Prostate gland (tissue), 2 donors: ENCODE measurements around the gene QRICH2. TPM values are rescaled to one million over a fixed set of nuclear protein-coding genes. Genes with fewer than 3 reads are reported as not detected.

Experiments used
- DNase-seq: peaks from one replicate; pipeline ENCODE4 v3.0.0-alpha.2; 2019; ENCODE audit warnings: low spot score
- H3K27ac ChIP-seq, 2 donors: fragments of 200-600 bp; sonication (generic); 2 replicates each; pipeline ENCODE4 v1.5.1; 2017 to 2019
- H3K27me3 ChIP-seq: fragments of 200-600 bp; sonication (generic); replicated peaks from 2 replicates; pipeline ENCODE4 v1.5.1; 2019; ENCODE audit not compliant: insufficient read depth
- H3K36me3 ChIP-seq, 2 donors: fragments of 200-600 bp; sonication (generic); 1 replicate in 1 of 2; 2 replicates in 1 of 2; pipeline versions ENCODE4 v1.5.1 to v1.8.1; 2017 to 2019
- H3K4me1 ChIP-seq: fragments of 200-600 bp; sonication (generic); replicated peaks from 2 replicates; pipeline ENCODE4 v1.5.1; 2019
- H3K4me3 ChIP-seq, 2 donors: fragments of 200-600 bp; sonication (generic); 2 replicates each; pipeline ENCODE4 v1.5.1; 2017 to 2019
- H3K9me3 ChIP-seq: fragments of 200-600 bp; sonication (generic); 2 replicates; pipeline ENCODE4 v1.5.1; 2017
- CTCF ChIP-seq, 4 experiments: fragments of 200-600 bp in 2 of 4; fragments of 450-650 bp in 2 of 4; sonication (generic) in 2 of 4; IDR thresholded peaks; 1 replicate in 3 of 4; 2 replicates in 1 of 4; pipeline ENCODE4 v1.5.1; 2016 to 2019; ENCODE audit warnings: antibody characterized with exemption in 4 of 4, mild to moderate bottlenecking in 2 of 4, moderate library complexity in 2 of 4
- POLR2A ChIP-seq: fragments of 450-650 bp; IDR thresholded peaks from one replicate; pipeline ENCODE4 v1.6.1; 2016; ENCODE audit warnings: antibody characterized with exemption, mild to moderate bottlenecking
- POLR2AphosphoS5 ChIP-seq: sonication (generic); formaldehyde crosslinking; IDR thresholded peaks from one replicate; pipeline ENCODE4 v1.6.1; 2017; ENCODE audit warnings: antibody characterized with exemption
- WGBS: methylation state at CpG from one replicate; pipeline ENCODE4 v1.1.5; 2018; 5-methylcytosine and 5-hydroxymethylcytosine counted together
- intact Hi-C: fragments of 100-400 bp; cut with DNase I; formaldehyde crosslinking; loops from one replicate; pipeline ENCODE4 v1.14.2; 2022
- total RNA-seq, 2 donors: library from RNA; depleted of rRNA; stranded (reverse); fragments of >200 nt; gene quantifications; one replicate each; pipeline ENCODE4 v1.1.0, GENCODE V29; 2016

QRICH2 gene
- total RNA-seq, 2 donors from 2014 or later = 3.1 to 9.8 TPM

GRCh38 chr17:76354317-76354729 lies 46.2 kb upstream of the QRICH2 start:
- TF ChIP-seq CTCF (IDR thresholded peaks at IDR 0.05) (no peak), POLR2A (no peak), POLR2AphosphoS5 (no peak)
- H3K27me3 ChIP-seq = no peaks in the 10 kb centered on the region
- peak overlapping the region; percentile 76 to 96 for H3K4me3 ChIP-seq
- H3K4me1 ChIP-seq = no peaks in the 10 kb centered on the region
- no peaks in the 10 kb centered on the region for H3K9me3 ChIP-seq
- intact Hi-C loops = no loop called here
- H3K36me3 ChIP-seq = no peaks in the 10 kb centered on the region
- DNase-seq = no peak
- peak overlapping the region; percentile 81 to 89 for H3K27ac ChIP-seq
- WGBS = 1% methylated on average over 18 of the region's 18 CpGs

GRCh38 chr17:76353599-76354316 lies 45.7 kb upstream of the QRICH2 start, which contains the start of gene PRPSAP1:
TSS of gene PRPSAP1 (minus strand) at chr17:76353916. CDS start at chr17:76353703, 213 bp downstream.
- intact Hi-C loops = no loop called here
- peak; percentile 89 for DNase-seq
- Histone ChIP-seq H3K27ac (peak within 1 kb of the TSS; percentile 81 to 89), H3K36me3 (no peaks in the 10 kb centered on the region), H3K27me3 (no peaks in the 10 kb centered on the region), H3K9me3 (no peaks in the 10 kb centered on the region), H3K4me1 (no peaks in the 10 kb centered on the region), H3K4me3 (peak within 1 kb of the TSS; percentile 76 to 96)
- TF ChIP-seq POLR2A = peak; percentile 86
- peak; percentile 90 for TF ChIP-seq POLR2AphosphoS5
- peak in 3 of 4 experiments; percentile 47 to 54 (median 51) for TF ChIP-seq CTCF (IDR thresholded peaks at IDR 0.05)
- under 1% methylated on average over 66 of the region's 75 CpGs for WGBS

GRCh38 chr17:76353004-76353598 lies 45.0 kb upstream of the QRICH2 start:
- DNase-seq = peak; percentile 10
- intact Hi-C loops = no loop called here
- no peaks in the 10 kb centered on the region for H3K27me3 ChIP-seq
- WGBS = under 1% methylated on average over 28 of the region's 51 CpGs
- H3K4me3 ChIP-seq = peak overlapping the region; percentile 76 to 96
- H3K27ac ChIP-seq = peak overlapping the region; percentile 81 to 89
- H3K9me3 ChIP-seq = no peaks in the 10 kb centered on the region
- no peaks in the 10 kb centered on the region for H3K36me3 ChIP-seq
- no peak for TF ChIP-seq CTCF (IDR thresholded peaks at IDR 0.05)
- TF ChIP-seq POLR2A = no peak
- TF ChIP-seq POLR2AphosphoS5 = no peak
- H3K4me1 ChIP-seq = no peaks in the 10 kb centered on the region

GRCh38 chr17:76351526-76352071 lies 43.5 kb upstream of the QRICH2 start:
- Histone ChIP-seq H3K4me3 (no peak overlapping the region), H3K27me3 (no peaks in the 10 kb centered on the region), H3K36me3 (no peaks in the 10 kb centered on the region), H3K9me3 (no peaks in the 10 kb centered on the region), H3K4me1 (no peaks in the 10 kb centered on the region), H3K27ac (no peak overlapping the region)
- 63% methylated on average over 9 of the region's 9 CpGs for WGBS
- DNase-seq = no peak
- intact Hi-C loops = no loop called here
- TF ChIP-seq POLR2AphosphoS5 = no peak
- no peak for TF ChIP-seq CTCF (IDR thresholded peaks at IDR 0.05)
- TF ChIP-seq POLR2A = no peak
